ENCODE measurements around the gene SCYL3. TPM values are rescaled to one million over a fixed set of nuclear protein-coding genes. Genes with fewer than 3 reads are reported as not detected.
"Not testable (repeated sequence)": the region's sequence is repeated elsewhere in the genome, so short reads cannot be mapped to it uniquely, and the experiment has no call there.

SCYL3 gene
- total RNA-seq, 2 donors from 2014 or later = 8.0 to 8.4 TPM

GRCh38 chr1:169877800-169878491 lies 15.8 kb downstream of the SCYL3 start:
- intact Hi-C loops (cut with DNase I) = no loop called here

GRCh38 chr1:169874229-169874628 lies 19.5 kb downstream of the SCYL3 start:
- intact Hi-C loops (cut with DNase I) = no loop called here
- no peak for DNase-seq (ENCODE audit: low spot score)

More at GRCh38 chr1:169877800-169878491, 15.8 kb downstream of the SCYL3 start:
- no peak for DNase-seq (ENCODE audit: low spot score)

- intact Hi-C loops (cut with DNase I) = no loop called here
- DNase-seq (ENCODE audit: low spot score) = no peak
Observed at GRCh38 chr1:169873582-169874199, 20.0 kb downstream of the SCYL3 start.

- no peak for DNase-seq (ENCODE audit: low spot score)
- intact Hi-C loops (cut with DNase I) = no loop called here
Observed at GRCh38 chr1:169872906-169873305, 20.8 kb downstream of the SCYL3 start.

- intact Hi-C loops (cut with DNase I) = not testable (repeated sequence)
Observed at GRCh38 chr1:169871988-169872387, 21.7 kb downstream of the SCYL3 start.

GRCh38 chr1:169869426-169869825 lies 24.3 kb downstream of the SCYL3 start:
- no peak for DNase-seq (ENCODE audit: low spot score)
- intact Hi-C loops (cut with DNase I) = no loop called here

More at GRCh38 chr1:169871988-169872387, 21.7 kb downstream of the SCYL3 start:
- DNase-seq (ENCODE audit: low spot score) = not testable (repeated sequence)

GRCh38 chr1:169868978-169869377 lies 24.7 kb downstream of the SCYL3 start:
- intact Hi-C loops (cut with DNase I) = no loop called here
- no peak for DNase-seq (ENCODE audit: low spot score)

- DNase-seq (ENCODE audit: low spot score) = no peak
- intact Hi-C loops (cut with DNase I) = no loop called here
Observed at GRCh38 chr1:169867012-169867675, 26.6 kb downstream of the SCYL3 start.

- DNase-seq (ENCODE audit: low spot score) = no peak
- intact Hi-C loops (cut with DNase I) = no loop called here
Observed at GRCh38 chr1:169866577-169866976, 27.1 kb downstream of the SCYL3 start.

GRCh38 chr1:169864531-169864930 lies 29.2 kb downstream of the SCYL3 start:
- intact Hi-C loops (cut with DNase I); DNase-seq (ENCODE audit: low spot score): not testable (repeated sequence)

- no peak for DNase-seq (ENCODE audit: low spot score)
- intact Hi-C loops (cut with DNase I) = no loop called here
Observed at GRCh38 chr1:169860750-169861149, 32.9 kb downstream of the SCYL3 start.

GRCh38 chr1:169860187-169860586 lies 33.5 kb downstream of the SCYL3 start:
- intact Hi-C loops (cut with DNase I) = no loop called here
- DNase-seq (ENCODE audit: low spot score) = no peak

GRCh38 chr1:169859001-169859400 lies 34.7 kb downstream of the SCYL3 start:
- no peak for DNase-seq (ENCODE audit: low spot score)
- intact Hi-C loops (cut with DNase I) = no loop called here

GRCh38 chr1:169858467-169858866 lies 35.2 kb downstream of the SCYL3 start:
- DNase-seq (ENCODE audit: low spot score) = no peak
- intact Hi-C loops (cut with DNase I) = no loop called here

GRCh38 chr1:169853341-169853740 lies 40.4 kb downstream of the SCYL3 start:
- intact Hi-C loops (cut with DNase I) = no loop called here
- no peak for DNase-seq (ENCODE audit: low spot score)

- no peak for DNase-seq (ENCODE audit: low spot score)
- intact Hi-C loops (cut with DNase I) = no loop called here
Observed at GRCh38 chr1:169849346-169850022, 44.2 kb downstream of the SCYL3 start.

GRCh38 chr1:169848456-169848855 lies 45.2 kb downstream of the SCYL3 start:
- DNase-seq (ENCODE audit: low spot score) = no peak
- intact Hi-C loops (cut with DNase I) = no loop called here

- intact Hi-C loops (cut with DNase I) = no loop called here
- DNase-seq (ENCODE audit: low spot score) = no peak
Observed at GRCh38 chr1:169844941-169845608, 48.6 kb downstream of the SCYL3 start.

- intact Hi-C loops (cut with DNase I) = no loop called here
- no peak for DNase-seq (ENCODE audit: low spot score)
Observed at GRCh38 chr1:169838942-169839341, 54.8 kb downstream of the SCYL3 start.

Data from posterior vena cava (tissue), 2 donors.